ENCODE measurements around the gene SLC22A25.
"Not testable (repeated sequence)": the region's sequence is repeated elsewhere in the genome, so short reads cannot be mapped to it uniquely, and the experiment has no call there.

The SLC22A25 gene

DNA sequence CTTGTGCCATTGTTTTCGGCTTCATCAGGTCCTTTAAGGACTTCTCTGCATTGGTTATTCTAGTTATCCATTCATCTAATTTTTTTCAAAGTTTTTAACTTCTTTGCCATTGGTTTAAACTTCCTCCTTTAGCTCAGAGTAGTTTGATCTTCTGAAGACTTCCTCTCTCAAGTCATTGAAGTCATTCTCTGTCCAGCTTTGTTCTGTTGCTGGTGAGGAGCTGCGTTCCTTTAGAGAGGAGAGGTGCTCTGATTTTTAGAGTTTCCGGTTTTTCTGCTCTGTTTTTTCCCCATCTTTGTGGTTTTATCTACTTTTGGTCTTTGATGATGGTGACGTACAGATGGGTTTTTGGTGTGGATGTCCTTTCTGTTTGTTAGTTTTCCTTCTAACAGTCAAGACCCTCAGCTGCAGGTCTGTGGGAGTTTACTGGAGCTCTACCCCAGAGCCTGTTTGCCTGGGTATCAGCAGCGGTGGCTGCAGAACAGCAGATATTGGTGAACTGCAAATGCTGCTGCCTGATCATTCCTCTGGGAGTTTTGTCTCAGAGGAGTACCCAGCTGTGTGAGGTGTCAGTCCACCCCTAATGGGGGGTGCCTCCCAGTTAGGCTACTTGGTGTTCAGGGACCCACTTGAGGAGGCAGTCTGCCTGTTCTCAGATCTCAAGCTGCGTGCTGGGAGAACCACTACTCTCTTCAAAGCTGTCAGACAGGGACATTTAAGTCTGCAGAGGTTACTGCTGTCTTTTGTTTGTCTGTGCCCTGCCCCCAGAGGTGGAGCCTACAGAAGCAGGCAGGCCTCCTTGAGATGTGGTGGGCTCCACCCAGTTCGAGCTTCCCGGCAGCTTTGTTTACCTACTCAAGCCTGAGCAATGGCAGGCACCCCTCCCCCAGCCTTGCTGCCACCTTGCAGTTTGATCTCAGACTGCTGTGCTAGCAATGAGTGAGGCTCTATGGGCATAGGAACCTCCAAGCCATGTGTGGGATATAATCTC is 7.6 kb downstream of the SLC22A25 start:
- not testable (repeated sequence) for DNase-seq (ENCODE audit: low read depth)

- DNase-seq (ENCODE audit: low read depth) = no peak
Measured at GRCh38 chr11:63229815-63230214, 13.6 kb downstream of the SLC22A25 start.

DNA sequence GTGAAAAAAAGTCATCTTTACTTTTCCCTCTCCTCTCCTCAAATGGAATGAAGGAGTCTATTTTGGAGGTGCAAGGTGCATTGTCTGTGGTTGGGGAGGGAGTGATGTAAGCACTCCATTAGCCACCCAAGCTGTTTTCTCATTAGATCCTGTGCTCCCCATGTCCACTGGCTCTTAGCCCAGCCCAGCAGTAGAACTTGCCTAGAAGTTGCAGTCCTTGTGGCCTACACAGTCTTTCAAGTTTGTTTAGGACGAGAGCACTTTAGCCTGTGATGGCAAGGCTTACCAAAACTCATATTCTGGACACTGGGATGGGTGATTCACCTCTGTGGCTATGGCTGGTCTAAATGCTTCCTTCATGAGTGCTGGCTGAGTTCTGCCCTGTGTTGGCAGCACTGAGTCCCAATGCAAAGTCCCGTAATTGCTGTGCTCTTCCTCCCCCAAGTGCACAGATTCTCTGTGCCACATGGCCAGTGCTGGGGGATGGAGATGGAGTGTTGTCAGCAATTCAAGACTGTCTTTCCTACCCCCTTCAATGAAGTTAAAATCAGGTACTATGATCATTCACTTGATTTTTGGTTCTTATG is 15.8 kb downstream of the SLC22A25 start:
- DNase-seq (ENCODE audit: low read depth) = no peak

- no peak for DNase-seq (ENCODE audit: low read depth)
Measured at GRCh38 chr11:63226488-63227114, 16.8 kb downstream of the SLC22A25 start.

- no peak for DNase-seq (ENCODE audit: low read depth)
Measured at GRCh38 chr11:63214093-63214492, 29.3 kb downstream of the SLC22A25 start.

DNA sequence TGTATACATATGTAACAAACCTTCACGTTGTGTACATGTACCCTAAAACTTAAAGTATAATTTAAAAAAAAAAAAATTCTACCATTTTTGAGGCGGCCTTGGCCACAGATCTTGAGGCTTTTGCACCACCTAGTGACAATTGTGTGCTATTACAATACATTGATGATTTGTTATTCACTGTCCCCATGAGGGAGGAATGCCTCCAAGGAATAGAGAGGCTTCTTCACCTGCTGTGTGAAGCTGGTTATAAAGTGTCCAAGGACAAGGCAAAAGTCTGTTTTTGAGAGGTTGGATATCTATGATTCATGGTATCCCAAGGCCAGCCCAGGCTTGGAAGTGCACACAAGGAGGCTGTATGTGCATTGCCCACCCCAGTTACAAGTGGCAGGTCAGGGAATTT is 30.7 kb downstream of the SLC22A25 start:
- no peak for DNase-seq (ENCODE audit: low read depth)

DNA sequence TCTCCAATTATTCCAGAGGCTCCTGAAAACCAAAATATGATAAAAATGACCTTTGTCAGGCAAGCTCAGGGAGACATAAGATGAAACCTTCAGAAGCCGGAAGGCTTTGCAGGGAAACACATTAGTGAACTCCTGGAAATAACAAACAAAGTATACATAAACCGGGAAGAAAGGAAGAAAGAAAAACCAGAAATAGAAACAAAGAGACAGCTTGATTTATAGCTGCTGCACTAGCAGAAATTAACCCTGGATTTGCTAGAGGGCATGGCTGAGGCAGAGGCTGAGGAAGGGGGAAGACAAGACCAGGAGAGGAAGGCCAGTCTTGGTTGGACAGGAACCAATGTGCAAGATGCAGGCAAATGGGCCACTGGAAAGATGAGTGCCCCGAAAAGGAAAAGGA is 33.3 kb downstream of the SLC22A25 start:
- no peak for DNase-seq (ENCODE audit: low read depth)

Data from stimulated activated CD8-positive, alpha-beta memory T cell treated with anti-CD3 and anti-CD28 coated beads, Interleukin-12 subunit alpha, Interleukin-12 subunit beta, amount 100 ng/mL, for 1 hour (primary cell).